ENCODE data around the gene TRABD2B.

Gene TRABD2B

DNA sequence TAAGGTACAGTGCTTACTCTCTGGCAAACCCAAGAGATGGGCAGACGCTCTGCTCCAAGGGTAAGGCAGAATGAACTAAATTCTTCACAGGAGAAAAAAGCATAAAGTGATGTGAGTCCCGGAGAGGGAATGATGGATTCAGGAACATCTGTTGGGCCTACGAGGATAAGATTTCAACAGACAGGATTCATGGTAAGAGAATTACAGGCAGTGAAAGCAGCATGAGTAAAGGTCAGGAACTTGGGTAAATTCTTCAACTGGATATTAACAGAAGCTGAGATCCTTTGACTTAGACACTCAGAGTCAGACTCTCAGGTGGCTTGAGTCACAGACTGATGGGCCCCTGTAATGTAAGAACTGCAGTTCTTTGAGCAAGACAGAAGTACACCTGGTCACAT is 152.6 kb downstream of the TRABD2B start:
- DNase-seq = no peak

DNA sequence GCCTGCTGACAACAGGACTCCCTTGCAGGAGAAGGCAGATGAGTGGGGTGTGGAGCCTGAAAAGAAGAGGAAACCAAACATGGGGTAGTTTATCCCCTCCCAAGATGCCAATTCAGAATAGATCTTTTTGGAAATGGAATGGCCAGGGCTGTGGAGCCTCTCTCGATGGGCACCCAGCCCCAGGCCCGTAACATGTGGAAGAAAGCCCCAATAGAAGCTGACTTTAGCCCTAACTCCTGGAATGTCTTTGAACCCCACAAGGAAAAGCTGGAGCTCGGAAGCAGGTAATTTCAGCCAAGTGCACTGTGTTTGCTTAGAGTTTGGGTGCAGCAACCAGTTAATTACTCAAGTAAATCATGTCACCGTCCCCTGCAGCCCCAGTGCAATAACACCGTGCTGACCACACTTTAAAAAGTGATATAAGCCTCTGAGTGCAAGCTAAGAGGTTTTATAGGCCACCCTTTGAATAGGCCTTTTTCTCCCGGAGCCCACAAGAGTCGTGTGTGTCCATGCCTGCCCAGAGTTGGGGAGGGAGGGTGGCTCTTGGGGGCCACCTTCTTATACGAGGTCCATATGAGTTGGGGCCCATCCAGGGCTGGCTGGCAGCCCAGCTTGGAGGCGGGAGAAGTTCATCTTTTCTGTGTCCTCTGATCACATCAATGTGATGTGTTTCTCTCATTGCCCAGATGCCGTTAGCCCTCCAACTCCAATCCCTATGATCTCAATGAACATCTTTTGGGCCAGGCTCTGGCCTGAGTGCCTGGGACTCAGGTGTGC is 153.2 kb downstream of the TRABD2B start:
- no peak for DNase-seq

DNA sequence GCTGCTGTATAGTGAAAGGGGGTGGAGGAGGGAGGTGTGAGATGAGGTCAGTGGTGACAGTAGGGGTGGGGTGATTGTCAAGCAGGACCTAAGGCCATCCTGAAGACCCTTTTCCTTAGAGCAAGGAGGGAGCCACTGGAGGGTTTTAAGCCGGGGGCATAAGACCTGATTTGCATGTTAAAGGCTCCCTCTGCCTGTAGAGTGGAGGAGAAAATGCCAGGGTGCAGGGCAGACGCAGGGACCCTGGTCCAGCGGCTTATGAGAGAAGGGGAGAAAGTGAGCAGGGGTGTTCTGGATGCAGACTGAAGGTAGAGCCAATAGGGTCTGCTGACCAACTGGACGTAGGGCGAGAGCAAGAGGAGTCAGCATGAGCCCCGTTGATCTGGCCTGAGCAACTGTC is 154.1 kb downstream of the TRABD2B start:
- no peak for DNase-seq

DNA sequence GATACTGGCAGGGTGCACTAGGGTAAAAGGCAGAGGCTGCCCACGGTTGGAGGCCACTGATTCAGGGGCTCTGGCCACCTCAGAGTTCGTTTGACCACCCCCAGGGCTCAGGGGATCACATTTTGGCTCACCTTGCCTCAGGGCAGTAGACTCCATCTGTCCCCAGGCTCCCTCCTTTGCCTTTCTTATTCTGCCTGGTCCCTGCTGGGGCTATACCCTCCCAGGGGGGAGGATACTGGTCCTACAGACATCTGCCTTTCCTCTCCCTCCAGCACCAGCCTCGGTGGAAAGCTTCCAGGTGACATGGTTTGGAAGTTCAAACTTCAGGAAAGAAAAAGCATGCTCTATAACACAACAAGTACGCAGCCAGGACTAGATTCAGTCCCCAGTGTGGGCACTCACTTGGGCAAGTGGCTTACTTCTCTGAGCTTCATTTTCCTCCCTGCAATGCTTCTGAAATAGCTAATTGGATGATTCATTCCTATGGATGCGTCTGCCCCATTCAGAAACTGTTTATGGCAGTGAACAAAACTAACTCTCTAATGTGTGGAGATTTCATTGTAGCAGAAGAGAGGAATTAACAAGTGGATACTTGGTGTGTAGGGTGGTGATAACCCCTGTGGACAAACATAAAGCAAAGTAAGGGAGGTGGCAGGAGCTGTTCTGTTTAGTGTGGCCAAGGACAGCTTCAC is 154.8 kb downstream of the TRABD2B start:
- DNase-seq = no peak

DNA sequence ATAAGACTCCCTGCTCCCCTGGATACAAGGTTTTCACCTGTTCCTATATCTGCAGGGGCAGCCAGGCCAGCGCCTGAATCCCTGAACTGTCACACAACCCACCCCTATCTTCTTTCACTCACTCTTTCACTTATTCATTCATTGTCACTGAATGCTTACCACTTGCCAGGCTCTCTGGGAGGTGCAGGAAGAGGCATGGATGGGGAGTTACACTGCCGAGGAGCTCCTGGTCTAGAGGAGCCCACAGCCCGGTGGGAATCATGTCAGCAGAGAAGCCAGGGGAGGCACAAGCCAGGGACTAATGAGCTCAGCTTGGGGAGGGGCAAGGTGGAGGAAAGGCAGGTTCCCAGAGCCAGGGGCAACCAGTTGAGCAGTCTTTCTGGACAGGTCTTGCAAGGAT is 155.8 kb downstream of the TRABD2B start:
- no peak for DNase-seq

DNA sequence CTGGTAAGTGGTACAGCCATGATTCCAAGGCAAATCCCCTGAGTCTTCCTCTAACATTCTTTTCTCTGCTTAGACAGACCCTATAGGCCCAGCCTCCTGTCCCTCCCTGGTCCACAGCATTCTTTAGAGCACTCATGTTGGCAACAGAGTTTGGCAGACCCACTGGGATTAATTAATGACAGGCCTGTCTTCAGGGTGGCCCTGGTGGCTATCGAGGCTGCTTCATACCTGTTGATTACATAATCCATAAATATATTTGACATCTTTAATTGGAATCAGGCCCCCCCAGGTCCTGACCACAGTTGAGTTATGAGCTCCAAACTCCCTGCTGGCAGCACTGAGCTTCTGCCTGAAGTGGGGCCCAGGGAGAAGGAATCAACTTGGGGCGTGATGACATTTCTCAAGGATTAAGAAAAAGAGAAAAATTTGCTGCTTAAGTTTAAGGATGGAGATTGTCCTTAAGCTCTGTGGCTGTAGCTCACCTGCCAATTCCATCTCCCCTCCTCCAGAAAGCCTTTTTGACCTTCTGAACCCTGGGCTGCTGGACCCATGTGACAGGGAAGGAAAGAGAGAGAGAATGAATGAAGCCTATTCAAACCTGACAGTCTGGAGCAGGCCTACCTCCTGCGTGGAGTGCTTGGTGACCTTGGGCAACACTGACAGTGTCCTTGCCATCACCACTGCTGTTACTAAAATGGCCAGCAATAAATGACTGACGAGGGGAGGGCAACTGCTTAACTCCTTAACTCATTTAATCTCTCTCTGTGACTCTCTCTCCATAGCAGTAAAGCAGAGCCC is 156.6 kb downstream of the TRABD2B start:
- DNase-seq = no peak

DNA sequence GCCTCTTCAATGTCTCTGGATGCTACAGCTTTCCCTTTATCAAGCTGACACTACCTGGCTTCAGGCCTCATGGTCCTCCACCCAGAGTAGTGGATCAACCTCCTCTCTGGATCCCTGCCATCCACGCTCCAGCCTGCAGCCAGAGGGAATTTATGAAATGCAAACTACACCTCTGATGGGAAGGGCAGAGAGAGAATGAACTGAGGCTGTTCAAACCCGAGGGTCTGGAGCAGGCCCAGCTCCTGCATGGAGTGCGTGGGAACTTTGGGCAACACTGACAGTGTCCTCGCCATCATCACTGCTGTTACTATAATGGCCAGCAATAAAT is 157.8 kb downstream of the TRABD2B start:
- DNase-seq = no peak

DNA sequence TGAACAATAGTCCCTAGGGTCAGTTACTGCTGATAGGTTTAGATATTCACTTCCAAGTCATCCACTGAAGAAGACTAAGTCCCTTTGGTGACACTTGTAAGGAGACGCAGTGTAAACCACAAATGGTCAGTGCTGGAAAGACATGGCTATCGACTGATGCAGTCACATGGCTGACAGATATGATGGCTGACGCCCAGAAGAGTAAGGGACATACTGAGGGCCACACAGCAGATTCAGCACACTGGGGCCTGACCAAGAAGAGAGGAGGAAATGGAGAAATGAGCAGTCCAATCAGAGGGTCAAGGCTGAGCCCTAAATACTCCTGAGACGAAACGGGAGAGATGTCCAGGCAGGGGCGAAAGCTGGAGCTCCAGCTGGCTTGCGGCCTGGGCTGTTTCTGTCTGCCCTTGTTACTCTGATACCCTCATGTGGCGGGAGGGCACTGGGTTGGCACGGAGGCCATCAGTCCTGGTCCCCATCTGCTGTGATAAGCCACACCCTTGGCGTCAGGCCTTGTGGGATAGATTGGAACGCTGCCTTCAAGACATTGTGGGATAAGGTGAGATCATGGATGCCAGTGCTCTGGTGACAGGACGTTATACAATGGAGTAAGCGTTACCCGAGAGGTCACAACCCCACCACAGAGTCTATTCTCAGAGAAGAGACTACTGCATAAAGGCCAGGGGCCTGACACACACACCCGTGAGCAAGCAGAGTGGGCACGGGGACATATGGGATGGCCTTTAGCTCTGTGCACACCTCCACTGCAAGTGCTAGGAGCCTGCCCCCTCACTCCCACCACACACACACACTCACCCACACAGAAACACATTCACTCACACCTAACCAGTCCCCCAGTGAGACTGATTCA is 158.4 kb downstream of the TRABD2B start:
- no peak for DNase-seq

DNA sequence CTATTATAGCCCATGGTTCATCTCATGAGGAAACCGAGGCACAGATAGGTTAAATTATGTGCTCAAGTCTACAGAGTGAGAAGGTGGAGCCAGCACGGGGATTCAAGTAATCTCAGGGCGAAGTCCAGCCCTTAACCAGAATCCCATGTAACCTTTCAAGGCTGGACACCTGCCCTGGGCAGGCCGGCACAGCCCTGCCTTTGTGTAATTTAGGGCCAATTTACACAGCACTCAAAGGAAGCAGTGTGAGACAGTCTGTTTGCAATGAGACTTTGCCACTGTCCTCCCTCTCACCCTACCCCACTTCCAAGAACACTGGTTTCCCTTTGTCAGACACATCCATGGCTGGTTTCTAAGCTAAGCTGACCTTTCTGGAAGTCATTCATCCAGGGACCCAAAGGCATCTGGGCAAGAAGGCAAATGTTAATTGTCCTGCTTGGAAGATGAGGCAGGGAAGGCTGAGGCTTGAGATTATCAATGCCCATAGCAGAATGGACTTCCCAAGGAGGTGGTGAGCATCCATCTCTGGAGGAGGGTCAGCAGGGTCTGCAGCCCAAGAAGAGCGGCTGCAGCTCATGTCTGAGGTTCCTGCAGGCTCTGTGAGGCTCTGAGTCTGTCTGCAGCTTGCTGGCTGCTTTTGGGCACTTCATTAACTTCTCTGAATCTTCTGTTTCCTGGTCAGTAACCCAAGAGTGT is 159.2 kb downstream of the TRABD2B start:
- no peak for DNase-seq

DNA sequence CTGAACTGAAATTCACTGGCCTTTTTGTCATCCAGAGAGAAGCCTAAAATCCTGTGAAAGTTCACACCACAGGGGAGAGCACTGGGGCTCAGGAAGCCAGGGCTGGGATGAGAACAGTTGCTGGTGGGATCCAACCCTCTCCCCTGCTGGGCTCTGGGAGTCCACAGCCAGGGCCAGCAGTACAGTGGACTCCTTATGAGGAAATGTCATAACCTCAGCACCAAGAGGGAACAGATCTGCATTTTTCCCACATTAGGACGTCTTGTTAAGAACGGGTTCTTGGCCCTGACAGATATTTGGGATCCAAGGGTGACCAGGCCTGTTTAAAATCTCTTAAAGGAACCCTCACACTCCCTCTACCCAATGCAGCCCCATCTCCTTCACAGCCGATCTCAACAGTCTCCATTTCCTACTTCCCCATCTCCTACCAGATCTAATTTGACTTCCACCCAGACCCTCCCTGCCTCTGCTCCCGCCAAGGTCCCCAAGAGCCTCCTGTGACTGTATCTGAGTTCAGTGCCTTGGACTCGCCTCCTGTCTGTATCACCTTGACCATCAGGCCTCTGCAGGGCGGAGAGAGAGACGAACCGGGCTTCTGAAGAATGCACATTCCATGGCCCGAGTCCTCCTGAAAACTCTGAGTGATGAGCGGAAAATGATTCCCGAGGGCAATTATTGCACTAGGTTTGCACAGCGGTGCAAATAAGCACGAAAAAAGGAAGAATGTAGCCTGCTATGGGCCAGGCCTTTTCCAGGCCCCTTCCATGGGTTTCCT is 159.9 kb downstream of the TRABD2B start:
- no peak for DNase-seq

DNA sequence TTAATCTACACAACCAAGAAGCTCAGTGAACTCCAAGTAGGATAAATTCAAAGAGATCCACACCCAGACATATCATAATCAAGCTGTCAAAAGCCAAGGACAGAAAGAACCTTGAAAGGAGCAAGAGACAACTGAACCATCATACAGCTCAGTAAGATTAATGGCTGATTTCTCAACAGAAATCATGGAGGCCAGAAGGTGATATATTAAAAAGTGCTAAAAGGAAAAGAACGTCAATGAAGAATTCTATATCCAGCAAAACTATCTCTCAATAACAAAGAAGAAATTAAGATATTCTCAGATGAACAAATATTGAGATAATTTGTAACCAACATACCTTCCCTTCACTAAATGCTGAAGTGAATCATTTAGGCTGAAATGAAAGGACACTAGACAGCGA is 161.8 kb downstream of the TRABD2B start:
- DNase-seq = no peak

DNA sequence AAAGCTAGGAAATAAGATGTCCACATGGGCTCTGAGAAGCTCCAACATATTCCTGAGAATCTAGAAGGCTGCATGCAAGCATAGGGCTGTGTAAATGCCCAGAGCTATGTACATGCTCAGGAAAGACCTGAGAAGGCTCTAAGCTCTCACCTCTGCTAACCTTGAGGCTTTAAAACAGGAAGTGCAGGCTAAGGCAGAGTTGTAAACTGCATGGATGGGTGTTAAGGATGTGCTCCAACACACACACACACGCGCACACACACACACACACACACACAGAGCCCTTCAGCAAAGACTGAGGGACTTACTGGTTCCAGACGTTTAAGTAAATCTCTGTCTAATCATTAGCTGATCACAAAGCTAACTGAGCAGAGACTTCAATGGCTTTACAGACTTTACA is 162.9 kb downstream of the TRABD2B start:
- no peak for DNase-seq

DNA sequence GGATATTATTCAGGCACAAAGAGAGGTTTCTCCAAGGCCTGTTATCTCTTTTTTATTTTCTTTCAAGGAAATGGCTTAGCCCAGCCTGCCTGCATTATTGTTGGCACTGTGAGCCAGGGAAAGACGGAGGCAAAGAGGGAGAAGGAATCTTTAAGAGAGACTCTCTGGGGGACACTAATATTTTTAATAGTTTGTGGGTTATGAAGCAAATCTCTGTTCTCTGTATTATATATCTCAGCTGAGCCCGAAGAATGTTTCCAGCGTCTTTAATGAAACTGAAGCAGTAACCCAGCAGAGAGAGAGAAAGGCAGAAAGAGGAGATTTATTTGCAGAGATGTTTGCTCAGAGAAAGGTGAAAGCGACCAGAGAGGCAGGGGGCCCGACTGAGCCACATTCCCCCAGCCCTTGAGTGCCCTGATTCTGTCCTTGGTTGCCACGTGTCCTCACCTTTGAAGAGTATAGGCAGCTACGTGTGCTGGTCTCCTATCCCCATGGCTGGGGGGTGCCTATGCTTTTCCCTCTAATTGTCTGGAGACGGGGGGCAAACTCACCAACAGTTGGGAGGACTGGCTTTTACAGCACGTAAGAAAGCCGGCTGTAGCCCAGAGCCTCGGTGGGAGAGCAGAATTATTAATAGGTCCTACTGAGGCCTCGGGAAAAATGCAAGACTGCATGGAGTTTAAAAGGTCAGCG is 166.4 kb downstream of the TRABD2B start:
- DNase-seq = no peak

DNA sequence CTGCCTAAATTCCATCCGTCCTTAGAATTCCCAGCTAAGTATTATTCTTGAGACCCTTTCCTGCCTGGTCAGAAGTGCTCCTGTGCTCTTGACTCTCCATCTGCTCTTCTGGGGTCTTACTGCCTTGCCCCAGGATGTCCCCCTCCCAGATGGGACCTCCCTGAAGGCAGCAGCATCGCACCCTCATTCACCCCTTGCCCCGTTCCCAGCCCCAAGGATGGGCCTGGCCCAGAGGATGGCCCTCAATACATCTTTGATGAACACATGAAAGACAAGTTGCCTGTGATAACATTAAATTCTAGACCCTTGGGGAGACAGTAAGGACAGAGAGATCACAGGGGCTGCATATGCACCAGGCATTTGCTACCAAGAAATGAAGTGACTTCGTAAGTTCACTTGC is 167.2 kb downstream of the TRABD2B start:
- no peak for DNase-seq

DNA sequence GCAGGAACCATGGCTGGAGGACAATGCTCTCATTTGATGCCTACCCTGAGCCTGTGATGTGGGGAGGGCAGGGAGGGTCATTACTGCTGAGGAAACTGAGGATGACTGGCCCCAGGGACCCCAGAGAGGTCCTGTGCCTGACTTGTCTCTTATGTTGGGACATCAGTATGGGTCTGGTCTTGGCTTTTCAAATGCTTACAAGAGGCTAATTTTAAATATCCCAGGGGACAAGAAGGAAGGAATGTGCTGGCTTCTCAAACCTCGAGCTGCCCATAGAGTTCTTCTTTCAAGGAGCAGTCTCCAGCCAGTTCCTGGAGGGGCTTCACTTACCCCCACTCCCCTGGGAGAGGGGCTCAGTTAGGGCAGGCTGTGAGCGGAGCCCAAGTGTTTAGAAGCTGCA is 168.2 kb downstream of the TRABD2B start:
- no peak for DNase-seq

DNA sequence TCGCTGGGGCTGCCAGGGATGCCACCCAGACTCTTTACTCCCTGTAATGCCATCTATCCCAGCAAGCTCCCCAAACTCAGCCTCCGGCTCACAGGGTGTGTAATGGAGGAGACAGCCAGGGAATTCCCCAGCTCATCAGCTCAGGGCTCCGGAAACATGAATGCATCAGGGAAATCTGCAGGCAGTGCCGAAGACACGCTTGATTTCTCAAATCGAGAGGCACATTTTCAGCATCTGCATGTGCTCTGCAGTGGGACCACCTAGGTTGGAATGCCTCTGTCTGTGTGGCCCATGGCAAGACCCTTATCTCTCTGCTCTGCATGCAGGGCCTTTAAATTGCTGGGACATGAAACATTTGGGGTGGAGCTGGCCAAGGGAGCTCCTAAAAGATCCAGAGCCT is 170.1 kb downstream of the TRABD2B start:
- DNase-seq = no peak

DNA sequence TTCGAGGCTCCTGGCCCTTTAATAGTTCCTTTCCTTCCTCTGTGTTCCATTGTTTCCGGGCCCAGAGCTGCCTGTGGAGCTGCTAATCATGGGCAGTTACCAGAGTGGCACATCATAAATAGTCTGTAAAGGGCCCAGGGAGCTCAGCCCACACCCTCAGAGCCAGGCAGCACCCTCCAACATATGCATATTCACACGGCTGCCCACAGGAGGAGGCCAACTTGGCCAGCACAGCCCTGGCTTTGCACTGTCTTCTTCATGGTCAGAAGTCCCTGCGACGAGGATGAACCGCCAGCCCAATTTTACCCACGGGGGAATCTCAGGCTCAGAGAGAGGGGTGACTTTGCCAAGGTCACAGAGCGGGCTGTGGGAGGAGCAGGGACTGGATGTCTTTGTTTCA is 172.5 kb downstream of the TRABD2B start:
- DNase-seq = no peak

DNA sequence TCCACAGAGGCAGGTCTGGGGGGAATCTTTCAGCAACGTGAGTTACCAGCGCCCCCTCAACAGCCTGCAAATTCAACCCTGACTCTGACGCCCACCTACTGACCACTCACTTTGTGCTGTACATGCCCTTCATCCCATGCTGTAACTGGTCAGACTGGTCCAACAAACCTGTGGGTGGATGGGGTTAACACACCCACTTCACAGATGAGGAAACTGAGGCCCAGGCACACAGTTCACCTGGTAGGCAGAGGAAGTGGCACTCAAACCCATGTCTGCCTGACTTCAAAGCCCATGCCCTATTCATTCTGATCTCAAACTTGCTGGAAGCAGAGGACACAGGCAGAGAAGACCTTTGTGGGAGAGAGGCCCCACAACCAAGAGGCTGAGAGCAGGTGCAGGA is 172.9 kb downstream of the TRABD2B start:
- DNase-seq = no peak

DNA sequence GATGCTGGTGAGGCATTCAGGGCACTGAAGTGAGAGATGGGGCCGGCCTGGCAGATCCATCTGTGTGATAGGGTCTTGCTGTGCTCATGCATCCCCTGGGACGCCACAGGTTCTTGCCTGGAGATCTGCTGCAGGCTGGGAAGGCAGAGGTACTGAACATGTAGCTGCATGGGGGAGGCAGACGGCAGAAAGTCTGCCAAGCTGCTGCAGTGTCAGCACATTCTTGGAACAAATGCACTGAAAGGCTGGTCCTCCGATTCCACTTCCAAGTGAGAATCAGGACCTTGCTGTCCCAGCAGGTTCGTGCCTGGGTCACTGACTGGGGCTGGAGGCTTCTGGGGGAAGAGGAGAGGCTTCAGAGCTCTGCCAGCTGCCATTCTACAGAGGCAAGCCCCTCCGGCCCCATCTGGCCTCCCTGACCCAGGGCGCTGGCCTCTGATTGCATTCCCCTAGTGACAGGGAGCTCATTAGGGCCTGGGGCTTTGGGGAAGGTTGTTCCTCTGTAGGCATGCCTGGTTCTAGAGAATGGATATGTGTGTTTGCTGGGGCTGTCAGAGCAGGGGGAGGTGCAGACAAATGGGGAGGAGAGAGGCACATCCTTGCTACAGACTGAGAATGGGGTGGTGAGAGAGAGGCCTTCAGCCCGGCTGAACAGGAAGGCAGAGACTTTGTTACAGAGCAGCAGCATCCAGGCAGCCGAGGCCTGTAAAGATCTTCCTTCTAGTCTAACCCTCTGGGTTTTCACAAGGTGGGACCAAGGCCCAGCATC is 174.0 kb downstream of the TRABD2B start:
- no peak for DNase-seq

DNA sequence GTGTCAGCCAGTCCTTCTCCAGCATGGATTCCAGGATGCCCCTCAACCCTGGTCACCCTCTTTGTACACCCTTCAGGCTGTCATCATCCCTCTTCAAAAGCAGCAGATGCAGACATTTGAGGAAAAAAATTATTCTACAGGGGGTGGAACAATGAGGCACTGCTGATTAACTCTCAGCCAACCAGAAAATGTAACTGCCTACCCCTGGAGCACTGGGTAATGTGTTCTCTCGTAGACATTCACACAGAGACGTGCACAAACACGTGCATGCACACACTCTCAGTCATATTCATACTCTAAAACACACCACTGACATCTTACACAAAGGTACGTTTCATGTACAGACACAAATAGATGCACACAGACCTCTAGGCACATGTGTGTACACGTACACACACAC is 175.4 kb downstream of the TRABD2B start:
- no peak for DNase-seq

Data from stimulated activated CD4-positive, alpha-beta T cell treated with anti-CD3 and anti-CD28 coated beads, Interleukin-12 subunit alpha, Interleukin-12 subunit beta, amount 100 ng/mL, for 4 hours (primary cell).